B cell (primary cell): ENCODE results near the gene LCT. TPM values are rescaled to one million over a fixed set of nuclear protein-coding genes. Genes with fewer than 3 reads are reported as not detected.

ENCODE experiments used
- ATAC-seq: fragments of 200-7000 bp; cut with Tn5 transposase; one replicate; pipeline ENCODE4 v1.10.0; 2021; ENCODE audit warnings: low read depth, mild to moderate bottlenecking, moderate number of reproducible peaks, moderate library complexity
- CTCF ChIA-PET: fragments of 350-600 bp; sonication (Branson Sonifier 250); formaldehyde crosslinking; loops from one replicate; lab custom pipeline; 2021; ENCODE audit warnings: antibody characterized with exemption, inconsistent platforms; lab: Charles Lee
- POLR2A ChIA-PET: fragments of 350-600 bp; sonication (Branson Sonifier 250); formaldehyde crosslinking; loops from one replicate; lab custom pipeline; 2021; ENCODE audit warnings: antibody characterized with exemption; lab: Charles Lee
- DNase-seq: peaks from one replicate; pipeline ENCODE4 v3.0.0; 2013
- H2AFZ ChIP-seq: 2 replicates; pipeline ENCODE4 v1.6.1; 2012; ENCODE audit warnings: mild to moderate bottlenecking, low read depth, low read length; ENCODE audit not compliant: insufficient read depth, poor library complexity, severe bottlenecking
- H3K27ac ChIP-seq, 2 donors: 1 replicate in 1 of 2; 2 replicates in 1 of 2; pipeline ENCODE4 v1.5.1; 2012 to 2013; ENCODE audit warnings: low read length in 2 of 2, mild to moderate bottlenecking in 2 of 2, moderate library complexity in 1 of 2
- H3K27me3 ChIP-seq, 4 experiments: fragments of 200-600 bp in 1 of 4; sonication (generic) in 1 of 4; replicated peaks in 1 of 4; 1 replicate in 2 of 4; 2 replicates in 2 of 4; pipeline versions ENCODE4 v1.6.1 to v1.7.0; 2013 to 2016; ENCODE audit warnings: low read length in 3 of 4, mild to moderate bottlenecking in 2 of 4, mixed read lengths in 1 of 4, moderate library complexity in 1 of 4; ENCODE audit not compliant: insufficient read depth in 4 of 4, control insufficient read depth in 3 of 4; ENCODE audit errors: control extremely low read depth in 1 of 4
- H3K36me3 ChIP-seq, 2 experiments: replicated peaks in 1 of 2; 1 replicate in 1 of 2; 2 replicates in 1 of 2; pipeline versions ENCODE4 v1.6.1 to v1.7.1; 2013; ENCODE audit warnings: low read length in 1 of 2; ENCODE audit not compliant: insufficient read depth in 2 of 2, control insufficient read depth in 1 of 2; ENCODE audit errors: control extremely low read depth in 1 of 2, extremely low read depth in 1 of 2
- H3K4me1 ChIP-seq, 2 donors: fragments of 200-600 bp in 1 of 2; sonication (generic) in 1 of 2; 1 replicate in 1 of 2; 2 replicates in 1 of 2; pipeline versions ENCODE4 v1.5.1 to v1.6.1; 2013 to 2017; ENCODE audit warnings: low read length in 2 of 2; ENCODE audit not compliant: control insufficient read depth in 2 of 2, insufficient read depth in 2 of 2
- H3K4me2 ChIP-seq: replicated peaks from 2 replicates; pipeline ENCODE3; 2012; ENCODE audit warnings: mild to moderate bottlenecking, low read depth, low read length; ENCODE audit not compliant: poor library complexity, severe bottlenecking
- H3K4me3 ChIP-seq, 5 experiments: fragments of 200-600 bp in 1 of 5; sonication (generic) in 1 of 5; 1 replicate in 3 of 5; 2 replicates in 2 of 5; pipeline versions ENCODE4 v1.5.1 to v1.7.0; 2011 to 2016; ENCODE audit warnings: low read length in 4 of 5, mild to moderate bottlenecking in 4 of 5, low read depth in 2 of 5, control low read depth in 1 of 5, moderate library complexity in 1 of 5; ENCODE audit not compliant: insufficient read depth in 1 of 5; ENCODE audit errors: control extremely low read depth in 1 of 5, extremely low read depth in 1 of 5
- H3K79me2 ChIP-seq: fragments of 200-600 bp; sonication (generic); one replicate; pipeline ENCODE4 v1.6.0; 2016; ENCODE audit warnings: low read length; ENCODE audit not compliant: control insufficient read depth, insufficient read depth
- H3K9ac ChIP-seq: fragments of 200-600 bp; sonication (generic); 2 replicates; pipeline ENCODE4 v1.6.1; 2017; ENCODE audit warnings: mild to moderate bottlenecking, low read length, moderate library complexity
- H3K9me3 ChIP-seq, 3 donors: one replicate each; pipeline versions ENCODE4 v1.6.1 to v1.7.1; 2013; ENCODE audit warnings: low read length in 2 of 3; ENCODE audit not compliant: control insufficient read depth in 2 of 3, insufficient read depth in 1 of 3; ENCODE audit errors: control extremely low read depth in 1 of 3
- H4K20me1 ChIP-seq: 2 replicates; pipeline ENCODE4 v1.6.0; 2012; ENCODE audit warnings: mild to moderate bottlenecking, low read length; ENCODE audit not compliant: insufficient read depth, control insufficient read depth, poor library complexity, severe bottlenecking
- H3K27ac Mint-ChIP-seq: one replicate; pipeline ENCODE4 v1.8.0; 2021; ENCODE audit warnings: mixed read lengths
- H3K27me3 Mint-ChIP-seq: one replicate; pipeline ENCODE4 v1.8.0; 2021; ENCODE audit warnings: mixed read lengths
- H3K4me1 Mint-ChIP-seq: one replicate; pipeline ENCODE4 v1.8.0; 2021; ENCODE audit warnings: mixed read lengths
- H3K4me3 Mint-ChIP-seq: one replicate; pipeline ENCODE4 v1.8.0; 2021; ENCODE audit warnings: mixed read lengths
- H3K9me3 Mint-ChIP-seq: one replicate; pipeline ENCODE4 v1.8.0; 2022; ENCODE audit warnings: mixed read lengths; ENCODE audit not compliant: insufficient read depth
- EZH2 ChIP-seq: IDR thresholded peaks from 2 replicates; pipeline ENCODE4 v1.6.1; 2012; ENCODE audit warnings: borderline replicate concordance, low read depth, mild to moderate bottlenecking, moderate library complexity, low read length; ENCODE audit not compliant: insufficient read depth, poor library complexity, severe bottlenecking
- WGBS: methylation state at CpG from one replicate; pipeline ENCODE4 v1.1.5; 2013; ENCODE audit warnings: missing lambda C conversion rate; ENCODE audit not compliant: insufficient coverage; 5-methylcytosine and 5-hydroxymethylcytosine counted together
- intact Hi-C: fragments of 100-400 bp; cut with micrococcal nuclease; formaldehyde crosslinking; loops from one replicate; pipeline ENCODE4 v1.10.0; 2022
- polyA plus RNA-seq: library from polyadenylated mRNA; depleted of rRNA; stranded (reverse); fragments of >200 nt; gene quantifications from 2 replicates; pipeline ENCODE4 v1.2.3, GENCODE V29; 2012
- total RNA-seq, 2 donors: library from RNA; stranded (reverse); fragments of 120-200 nt in 1 of 2; gene quantifications; 1 replicate in 1 of 2; 2 replicates in 1 of 2; pipeline versions ENCODE4 v1.2.3 to v1.2.4, GENCODE V29; 2013 to 2022
- TF ChIP-seq, protein P1 (sequence below): fragments of 200-600 bp; IDR thresholded peaks from one replicate; pipeline ENCODE4 v1.8.0; 2022; ENCODE audit warnings: antibody characterized with exemption, mild to moderate bottlenecking

Gene LCT
- total and polyA plus RNA-seq, 2 donors (not counting 1 experiment from before 2014, with no cell fraction given) = 0.03 to 0.07 TPM

DNA sequence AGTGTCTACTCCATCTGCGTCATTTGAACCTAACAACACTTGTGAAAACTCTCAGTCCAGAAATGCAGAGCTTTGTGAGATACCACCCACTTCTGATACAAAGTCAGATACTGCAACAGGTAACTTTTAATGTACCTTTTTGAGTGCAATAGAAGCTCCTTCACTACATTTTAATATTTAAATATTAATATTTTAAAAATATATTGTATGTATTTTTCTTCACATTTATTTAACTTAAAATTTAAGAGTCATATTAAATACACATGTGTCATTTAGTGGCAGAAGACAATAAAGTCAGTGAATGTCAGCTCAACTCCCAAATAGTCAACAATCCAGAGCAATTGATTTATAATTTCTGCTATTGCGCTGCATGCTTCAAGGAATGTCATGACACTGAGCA is 81.4 kb downstream of the LCT start:
- DNase-seq = no peak
- no peak overlapping the region for H3K4me3 Mint-ChIP-seq
- no peaks in the 10 kb centered on the region for H3K4me1 Mint-ChIP-seq
- H3K4me1 ChIP-seq = no peaks in the 10 kb centered on the region
- no peak overlapping the region for H3K9ac ChIP-seq
- H3K27me3 Mint-ChIP-seq = no peaks in the 10 kb centered on the region
- H3K27ac ChIP-seq = no peak overlapping the region
- intact Hi-C loops = no loop called here
- peaks cover 5 to 14% (median 6%) of the 10 kb centered on the region in 3 donors for H3K9me3 ChIP-seq
- 100% methylated on average over 1 of the region's 2 CpGs for WGBS
- H2AFZ ChIP-seq = no peak overlapping the region
- H4K20me1 ChIP-seq = no peaks in the 10 kb centered on the region
- ChIA-PET CTCF (interaction anchor here (1.2 kb wide), 1 partner anchor 11 kb away, joined by 3 read pairs; no protein-coding TSS in a partner anchor), POLR2A (interaction anchor here (0.6 kb wide), 1 partner anchor 1805 kb away, joined by 3 read pairs; no protein-coding TSS in a partner anchor)
- TF ChIP-seq EZH2 = no peak
- TF ChIP-seq, protein P1, sequence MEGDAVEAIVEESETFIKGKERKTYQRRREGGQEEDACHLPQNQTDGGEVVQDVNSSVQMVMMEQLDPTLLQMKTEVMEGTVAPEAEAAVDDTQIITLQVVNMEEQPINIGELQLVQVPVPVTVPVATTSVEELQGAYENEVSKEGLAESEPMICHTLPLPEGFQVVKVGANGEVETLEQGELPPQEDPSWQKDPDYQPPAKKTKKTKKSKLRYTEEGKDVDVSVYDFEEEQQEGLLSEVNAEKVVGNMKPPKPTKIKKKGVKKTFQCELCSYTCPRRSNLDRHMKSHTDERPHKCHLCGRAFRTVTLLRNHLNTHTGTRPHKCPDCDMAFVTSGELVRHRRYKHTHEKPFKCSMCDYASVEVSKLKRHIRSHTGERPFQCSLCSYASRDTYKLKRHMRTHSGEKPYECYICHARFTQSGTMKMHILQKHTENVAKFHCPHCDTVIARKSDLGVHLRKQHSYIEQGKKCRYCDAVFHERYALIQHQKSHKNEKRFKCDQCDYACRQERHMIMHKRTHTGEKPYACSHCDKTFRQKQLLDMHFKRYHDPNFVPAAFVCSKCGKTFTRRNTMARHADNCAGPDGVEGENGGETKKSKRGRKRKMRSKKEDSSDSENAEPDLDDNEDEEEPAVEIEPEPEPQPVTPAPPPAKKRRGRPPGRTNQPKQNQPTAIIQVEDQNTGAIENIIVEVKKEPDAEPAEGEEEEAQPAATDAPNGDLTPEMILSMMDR = no peak
- H3K79me2 ChIP-seq = peaks cover 44% of the 10 kb centered on the region
- H3K4me3 ChIP-seq = no peak overlapping the region
- ATAC-seq = no peak
- H3K9me3 Mint-ChIP-seq = peaks cover 2% of the 10 kb centered on the region
- H3K4me2 ChIP-seq = no peak overlapping the region
- H3K36me3 ChIP-seq = peaks cover 0 to 58% of the 10 kb centered on the region in 2 experiments
- H3K27me3 ChIP-seq = no peaks in the 10 kb centered on the region
- no peak overlapping the region for H3K27ac Mint-ChIP-seq

DNA sequence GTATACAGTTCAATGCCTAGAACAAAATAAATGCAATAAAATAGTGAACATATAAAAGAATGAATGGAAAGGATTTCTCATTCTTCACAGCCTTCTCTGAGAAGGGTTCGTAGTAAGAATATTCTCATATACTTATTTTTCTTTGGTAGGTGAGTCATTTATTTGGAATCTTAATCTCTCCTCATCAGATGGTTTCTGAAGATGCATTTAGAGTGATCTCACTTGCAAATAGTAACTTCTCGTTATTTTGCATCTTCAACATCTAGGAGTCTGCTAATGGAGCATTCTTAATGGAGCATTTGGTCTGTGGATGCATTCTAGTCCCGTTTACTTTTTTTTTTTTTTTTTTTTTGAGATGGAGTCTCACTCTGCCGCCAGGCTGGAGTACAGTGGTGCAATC is 91.4 kb downstream of the LCT start:
- Mint-ChIP-seq H3K4me1 (peaks cover 40% of the 10 kb centered on the region), H3K4me3 (no peak overlapping the region), H3K27ac (no peak overlapping the region), H3K27me3 (no peaks in the 10 kb centered on the region), H3K9me3 (no peaks in the 10 kb centered on the region)
- TF ChIP-seq, protein P1 = no peak
- no peak for TF ChIP-seq EZH2
- no peak overlapping the region for H3K9ac ChIP-seq
- no peak overlapping the region for H3K4me2 ChIP-seq
- ChIA-PET POLR2A (no interaction called here), CTCF (no interaction called here)
- peaks cover 66% of the 10 kb centered on the region for H3K79me2 ChIP-seq
- ATAC-seq (no peak), DNase-seq (no peak)
- peaks cover 2 to 31% of the 10 kb centered on the region in 2 experiments for H3K36me3 ChIP-seq
- intact Hi-C loops = no loop called here
- H3K27ac ChIP-seq = no peak overlapping the region
- no peak overlapping the region for H2AFZ ChIP-seq
- H3K4me3 ChIP-seq = no peak overlapping the region
- WGBS = no CpG with 5 or more reads among the region's 4 CpGs
- no peaks in the 10 kb centered on the region for H3K27me3 ChIP-seq
- no peaks in the 10 kb centered on the region for H3K9me3 ChIP-seq
- peaks cover 16% of the 10 kb centered on the region for H4K20me1 ChIP-seq
- peaks cover 9 to 17% of the 10 kb centered on the region in 2 donors for H3K4me1 ChIP-seq
